AG04450 (cell line): ENCODE measurements around the gene TP53TG3. TPM values are rescaled to one million over a fixed set of nuclear protein-coding genes. Genes with fewer than 3 reads are reported as not detected.
"Not testable (repeated sequence)": the region's sequence is repeated elsewhere in the genome, so short reads cannot be mapped to it uniquely, and the experiment has no call there.

Experiments
- CTCF ChIA-PET: fragments of 300-600, 350-600 bp; formaldehyde crosslinking; extraction: SDS; loops from one replicate; lab custom pipeline; 2022; ENCODE audit warnings: antibody characterized with exemption, inconsistent platforms; lab: Charles Lee
- POLR2A ChIA-PET: fragments of 350-600 bp; formaldehyde crosslinking; extraction: SDS; loops from one replicate; lab custom pipeline; 2021; ENCODE audit warnings: antibody characterized with exemption, inconsistent platforms; lab: Yijun Ruan, JAX
- DNase-seq: peaks from one replicate; pipeline ENCODE4 v3.0.0-alpha.2; 2011; ENCODE audit warnings: low read depth, low spot score
- H3K27ac ChIP-seq: one replicate; pipeline ENCODE4 v1.5.1; 2012; ENCODE audit warnings: low read depth, low read length, control low read depth
- H3K27me3 ChIP-seq: one replicate; pipeline ENCODE4 v1.6.0; 2012; ENCODE audit warnings: low read length; ENCODE audit not compliant: control insufficient read depth, insufficient read depth
- H3K4me3 ChIP-seq: 2 replicates; pipeline ENCODE4 v1.5.1; 2011; ENCODE audit warnings: mild to moderate bottlenecking, low read depth, low read length, control low read depth
- H3K9me3 ChIP-seq: 2 replicates; pipeline ENCODE4 v1.5.1; 2012; ENCODE audit warnings: low read length; ENCODE audit not compliant: control insufficient read depth, insufficient read depth
- polyA minus RNA-seq: library from RNA; depleted of rRNA, polyadenylated mRNA; stranded (reverse); fragments of >200 nt; gene quantifications from 2 replicates; pipeline ENCODE4 v1.2.3, GENCODE V29; 2011; rRNA and poly(A)+ RNA removed
- polyA plus RNA-seq: library from polyadenylated mRNA; depleted of rRNA; stranded (reverse); fragments of >200 nt; gene quantifications from 2 replicates; pipeline ENCODE4 v1.2.3, GENCODE V29; 2011; rRNA removed
- small RNA-seq: library from RNA; depleted of rRNA; stranded (forward); fragments of <200 nt; gene quantifications from one replicate; pipeline ENCODE3, GENCODE V24; 2012; ENCODE audit warnings: low read depth; ENCODE audit not compliant: insufficient read length

TP53TG3 gene
- polyA plus RNA-seq (not detected in 2 replicates), polyA minus RNA-seq (not detected in 2 replicates)

GRCh38 chr16:32676065-32676464 is at the start of gene TP53TG3:
TP53TG3 (minus strand) TSS chr16:32676165; CDS start chr16:32676097, 68 bp downstream.
- H3K9me3 ChIP-seq, H3K27me3 ChIP-seq, POLR2A ChIA-PET, CTCF ChIA-PET, H3K27ac ChIP-seq, H3K4me3 ChIP-seq, DNase-seq: not testable (repeated sequence)

GRCh38 chr16:32650876-32651275 is 25.1 kb downstream of the TP53TG3 start:
- H3K4me3 ChIP-seq, CTCF ChIA-PET, H3K27me3 ChIP-seq, POLR2A ChIA-PET, DNase-seq, H3K9me3 ChIP-seq, H3K27ac ChIP-seq: not testable (repeated sequence)

GRCh38 chr16:32647562-32647961 is 28.4 kb downstream of the TP53TG3 start:
- H3K27ac ChIP-seq, DNase-seq, CTCF ChIA-PET, H3K27me3 ChIP-seq, POLR2A ChIA-PET, H3K9me3 ChIP-seq, H3K4me3 ChIP-seq: not testable (repeated sequence)

- CTCF ChIA-PET, H3K9me3 ChIP-seq, H3K4me3 ChIP-seq, POLR2A ChIA-PET, H3K27ac ChIP-seq, H3K27me3 ChIP-seq, DNase-seq: not testable (repeated sequence)
Observed at GRCh38 chr16:32646780-32647179, 29.2 kb downstream of the TP53TG3 start.

- DNase-seq, CTCF ChIA-PET, H3K9me3 ChIP-seq, H3K4me3 ChIP-seq, POLR2A ChIA-PET, H3K27ac ChIP-seq, H3K27me3 ChIP-seq: not testable (repeated sequence)
Observed at GRCh38 chr16:32646177-32646576, 29.8 kb downstream of the TP53TG3 start.

GRCh38 chr16:32645278-32645908 is 30.6 kb downstream of the TP53TG3 start:
- H3K27me3 ChIP-seq, H3K27ac ChIP-seq, H3K4me3 ChIP-seq, H3K9me3 ChIP-seq, POLR2A ChIA-PET, DNase-seq, CTCF ChIA-PET: not testable (repeated sequence)

GRCh38 chr16:32644715-32645114 is 31.2 kb downstream of the TP53TG3 start:
- POLR2A ChIA-PET, H3K27ac ChIP-seq, H3K9me3 ChIP-seq, CTCF ChIA-PET, H3K4me3 ChIP-seq, H3K27me3 ChIP-seq, DNase-seq: not testable (repeated sequence)

GRCh38 chr16:32637614-32638013 is 38.4 kb downstream of the TP53TG3 start:
- POLR2A ChIA-PET, DNase-seq, H3K4me3 ChIP-seq, H3K9me3 ChIP-seq, H3K27ac ChIP-seq, H3K27me3 ChIP-seq, CTCF ChIA-PET: not testable (repeated sequence)

GRCh38 chr16:32632096-32632495 is 43.9 kb downstream of the TP53TG3 start:
- POLR2A ChIA-PET, DNase-seq, CTCF ChIA-PET, H3K9me3 ChIP-seq, H3K4me3 ChIP-seq, H3K27ac ChIP-seq, H3K27me3 ChIP-seq: not testable (repeated sequence)

Small RNA genes within 50 kb of the gene (small RNA-seq; reads per million reads assigned to genes)
- gene AC138907.6, result not detected
